A549 (cell line): ENCODE measurements around the gene SLC16A2. TPM values are rescaled to one million over a fixed set of nuclear protein-coding genes. Genes with fewer than 3 reads are reported as not detected.

Experiments
- ATAC-seq, 2 experiments: fragments of 200-7000 bp in 1 of 2; fragments of >200 bp in 1 of 2; cut with Nextera tagmentation in 1 of 2; cut with Tn5 transposase in 1 of 2; 3 replicates each; pipeline versions ENCODE4 v1.8.0 to v1.9.1; 2018 to 2020; ENCODE audit warnings: mild to moderate bottlenecking in 1 of 2, moderate library complexity in 1 of 2
- CTCF ChIA-PET: fragments of 300-600 bp; sonication (Branson Sonifier 250); formaldehyde crosslinking; extraction: SDS; loops from one replicate; lab custom pipeline; 2021; ENCODE audit warnings: antibody characterized with exemption, inconsistent platforms; lab: Yijun Ruan, JAX
- POLR2A ChIA-PET: fragments of 350-600 bp; formaldehyde crosslinking; extraction: SDS; loops from one replicate; lab custom pipeline; 2021; ENCODE audit warnings: antibody characterized with exemption, inconsistent platforms; lab: Yijun Ruan, JAX
- DNase-seq, 2 experiments: peaks; one replicate each; pipeline versions ENCODE4 v3.0.0 to v3.0.0-alpha.2; 2011 to 2016; ENCODE audit warnings: low read depth in 1 of 2, low spot score in 1 of 2
- FAIRE-seq: peaks from 2 replicates; lab custom pipeline; 2011; peaks lifted over from hg19 to GRCh38; lab: Jason Lieb, UNC
- H3K27ac ChIP-seq, 2 experiments: fragments of >200 bp; sonication (Bioruptor Twin); formaldehyde crosslinking; 3 replicates each; pipeline ENCODE4 v1.5.1; 2016 to 2017
- H3K4me1 ChIP-seq: fragments of >200 bp; sonication (Bioruptor Twin); formaldehyde crosslinking; 3 replicates; pipeline ENCODE4 v1.6.1; 2016
- H3K4me2 ChIP-seq: fragments of >200 bp; sonication (Bioruptor Twin); formaldehyde crosslinking; 3 replicates; pipeline ENCODE4 v1.6.1; 2016
- H3K4me3 ChIP-seq: fragments of >200 bp; sonication (Bioruptor Twin); formaldehyde crosslinking; 3 replicates; pipeline ENCODE4 v1.5.1; 2016
- H3K9me3 ChIP-seq: fragments of >200 bp; sonication (Bioruptor Twin); formaldehyde crosslinking; 3 replicates; pipeline ENCODE4 v1.6.1; 2016
- BHLHE40 ChIP-seq: IDR thresholded peaks from 2 replicates; pipeline ENCODE4 v1.6.1; 2012; ENCODE audit warnings: low read depth, low read length, inconsistent platforms
- CHD4 ChIP-seq: fragments of 200-600 bp; sonication (generic); IDR thresholded peaks from 2 replicates; pipeline ENCODE4 v1.6.1; 2016; ENCODE audit warnings: antibody characterized with exemption, mild to moderate bottlenecking, borderline replicate concordance
- ESRRA ChIP-seq: fragments of 150-350 bp; IDR thresholded peaks from 2 replicates; pipeline ENCODE4 v1.6.1; 2014; ENCODE audit warnings: mild to moderate bottlenecking, low read length, borderline replicate concordance
- GATA3 ChIP-seq: IDR thresholded peaks from 2 replicates; pipeline ENCODE4 v1.6.1; 2012; ENCODE audit warnings: borderline replicate concordance
- MAFK ChIP-seq: fragments of 450-650 bp; IDR thresholded peaks from 2 replicates; pipeline ENCODE4 v1.6.1; 2014; ENCODE audit not compliant: partially characterized antibody
- MAZ ChIP-seq: fragments of 150-350 bp; IDR thresholded peaks from 2 replicates; pipeline ENCODE4 v1.6.1; 2014; ENCODE audit warnings: antibody characterized with exemption, low read depth, low read length, borderline replicate concordance
- PHF8 ChIP-seq: fragments of 200-600 bp; sonication (generic); IDR thresholded peaks from 2 replicates; pipeline ENCODE4 v1.6.1; 2016; ENCODE audit warnings: low read depth, mild to moderate bottlenecking, antibody characterized with exemption, moderate library complexity, borderline replicate concordance
- POLR2A ChIP-seq: IDR thresholded peaks from 2 replicates; pipeline ENCODE4 v1.6.1; 2012; ENCODE audit warnings: mild to moderate bottlenecking, low read length
- POLR2AphosphoS2 ChIP-seq: conservative IDR thresholded peaks from 2 replicates; pipeline ENCODE4 v1.6.1; 2012; ENCODE audit warnings: low read length, improper control_type of control experiment, inconsistent platforms
- RARB ChIP-seq: fragments of 250-450 bp; sonication (Bioruptor Pico); IDR thresholded peaks from 2 replicates; pipeline ENCODE4 v1.8.0; 2021; ENCODE audit warnings: mild to moderate bottlenecking, moderate library complexity
- RCOR1 ChIP-seq: fragments of 150-350 bp; IDR thresholded peaks from 2 replicates; pipeline ENCODE4 v1.6.1; 2014; ENCODE audit warnings: antibody characterized with exemption, low read length, low read depth
- RNF2 ChIP-seq: fragments of 200-600 bp; sonication (generic); IDR thresholded peaks from 2 replicates; pipeline ENCODE4 v1.6.1; 2016; ENCODE audit warnings: low read depth, mild to moderate bottlenecking, antibody characterized with exemption, moderate library complexity, borderline replicate concordance
- SREBF2 ChIP-seq: fragments of 450-650 bp; IDR thresholded peaks from 2 replicates; pipeline ENCODE4 v1.6.1; 2014; ENCODE audit warnings: mild to moderate bottlenecking, moderate library complexity
- TP53 ChIP-seq: fragments of 250-450 bp; sonication (Bioruptor Pico); IDR thresholded peaks from 2 replicates; pipeline ENCODE4 v1.5.0; 2021; ENCODE audit warnings: mild to moderate bottlenecking, moderate library complexity
- ZSCAN20 ChIP-seq: fragments of 250-450 bp; sonication (Bioruptor Pico); IDR thresholded peaks from 2 replicates; pipeline ENCODE4 v1.8.0; 2022; ENCODE audit warnings: mild to moderate bottlenecking, moderate library complexity
- WGBS: methylation state at CpG from one replicate; pipeline ENCODE4 v1.1.6; 2017; ENCODE audit errors: missing lambda C conversion rate; 5-methylcytosine and 5-hydroxymethylcytosine counted together
- polyA plus RNA-seq, 4 experiments: library from polyadenylated mRNA; depleted of rRNA in 3 of 4; stranded (reverse); fragments of >200 nt; fragmentation: RNase III in 1 of 4; extraction: RNeasy Plus Mini Kit Qiagen cat#74134 plus additional on column Dnase treatment in 1 of 4; gene quantifications; 2 replicates in 3 of 4; 3 replicates in 1 of 4; pipeline ENCODE4 v1.2.3, GENCODE V29; 2011 to 2017
- TF ChIP-seq, protein P1 (sequence below): IDR thresholded peaks from 2 replicates; pipeline ENCODE4 v1.6.1; 2012
- TF ChIP-seq, protein P2 (sequence below): fragments of >200 bp; sonication (Bioruptor Twin); formaldehyde crosslinking; IDR thresholded peaks from 3 replicates; pipeline ENCODE4 v1.6.1; 2016
- TF ChIP-seq, protein P3 (sequence below): fragments of >200 bp; sonication (Bioruptor Twin); formaldehyde crosslinking; IDR thresholded peaks from 3 replicates; pipeline ENCODE4 v1.5.1; 2016
- TF ChIP-seq, protein P4 (sequence below): IDR thresholded peaks from 2 replicates; pipeline ENCODE4 v1.6.1; 2012; ENCODE audit warnings: low read depth, borderline replicate concordance
- TF ChIP-seq, protein P5 (sequence below): fragments of 200-600 bp; sonication (generic); IDR thresholded peaks from 2 replicates; pipeline ENCODE4 v1.6.1; 2016; ENCODE audit warnings: antibody characterized with exemption, mild to moderate bottlenecking, moderate library complexity

SLC16A2 gene
- polyA plus RNA-seq, 2 of the 4 experiments (the other 2 are of a cell fraction): 9.7 to 19.2 TPM

DNA sequence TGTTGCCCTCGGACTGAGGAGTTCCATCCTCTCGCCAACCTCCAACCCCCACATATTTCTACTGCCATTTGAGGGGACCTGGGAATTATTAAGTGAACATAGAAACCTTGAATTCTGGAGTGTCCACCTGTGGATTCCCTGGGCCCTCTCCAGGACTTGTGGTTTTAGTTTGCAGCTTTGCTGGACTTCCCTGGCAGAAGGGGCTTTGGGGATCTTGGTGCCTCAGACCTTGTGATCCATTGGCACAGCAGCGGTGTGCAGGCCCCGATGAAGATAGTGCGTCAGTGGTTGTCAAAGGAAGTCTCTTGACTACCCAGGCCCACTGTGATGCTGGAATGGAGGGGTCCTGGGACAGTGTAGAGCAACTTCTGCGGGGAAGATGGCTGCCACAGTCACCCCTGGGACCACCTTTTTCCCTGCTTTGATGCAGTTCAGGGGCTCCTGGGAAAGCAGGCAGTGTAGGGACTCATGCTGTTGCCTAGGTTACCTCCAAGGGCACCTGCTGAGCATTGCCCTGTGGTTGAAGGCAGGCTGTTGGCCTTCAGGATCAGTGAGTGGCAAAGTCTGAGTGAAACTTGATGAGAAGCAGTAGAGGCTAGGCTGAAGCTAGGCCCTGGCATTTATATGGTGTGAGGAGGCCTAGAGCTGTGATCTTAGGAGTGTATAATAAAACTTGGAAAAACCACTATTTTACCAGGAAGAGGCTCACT is 2.2 kb downstream of the SLC16A2 start (continued):
- TF ChIP-seq MAZ (no peak), RNF2 (no peak), MAFK (no peak), GATA3 (no peak), ESRRA (no peak)
- TF ChIP-seq, protein P1, sequence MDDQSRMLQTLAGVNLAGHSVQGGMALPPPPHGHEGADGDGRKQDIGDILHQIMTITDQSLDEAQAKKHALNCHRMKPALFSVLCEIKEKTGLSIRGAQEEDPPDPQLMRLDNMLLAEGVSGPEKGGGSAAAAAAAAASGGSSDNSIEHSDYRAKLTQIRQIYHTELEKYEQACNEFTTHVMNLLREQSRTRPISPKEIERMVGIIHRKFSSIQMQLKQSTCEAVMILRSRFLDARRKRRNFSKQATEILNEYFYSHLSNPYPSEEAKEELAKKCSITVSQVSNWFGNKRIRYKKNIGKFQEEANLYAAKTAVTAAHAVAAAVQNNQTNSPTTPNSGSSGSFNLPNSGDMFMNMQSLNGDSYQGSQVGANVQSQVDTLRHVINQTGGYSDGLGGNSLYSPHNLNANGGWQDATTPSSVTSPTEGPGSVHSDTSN: no peak
- TF ChIP-seq, protein P2, sequence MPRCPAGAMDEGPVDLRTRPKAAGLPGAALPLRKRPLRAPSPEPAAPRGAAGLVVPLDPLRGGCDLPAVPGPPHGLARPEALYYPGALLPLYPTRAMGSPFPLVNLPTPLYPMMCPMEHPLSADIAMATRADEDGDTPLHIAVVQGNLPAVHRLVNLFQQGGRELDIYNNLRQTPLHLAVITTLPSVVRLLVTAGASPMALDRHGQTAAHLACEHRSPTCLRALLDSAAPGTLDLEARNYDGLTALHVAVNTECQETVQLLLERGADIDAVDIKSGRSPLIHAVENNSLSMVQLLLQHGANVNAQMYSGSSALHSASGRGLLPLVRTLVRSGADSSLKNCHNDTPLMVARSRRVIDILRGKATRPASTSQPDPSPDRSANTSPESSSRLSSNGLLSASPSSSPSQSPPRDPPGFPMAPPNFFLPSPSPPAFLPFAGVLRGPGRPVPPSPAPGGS: no peak

DNA sequence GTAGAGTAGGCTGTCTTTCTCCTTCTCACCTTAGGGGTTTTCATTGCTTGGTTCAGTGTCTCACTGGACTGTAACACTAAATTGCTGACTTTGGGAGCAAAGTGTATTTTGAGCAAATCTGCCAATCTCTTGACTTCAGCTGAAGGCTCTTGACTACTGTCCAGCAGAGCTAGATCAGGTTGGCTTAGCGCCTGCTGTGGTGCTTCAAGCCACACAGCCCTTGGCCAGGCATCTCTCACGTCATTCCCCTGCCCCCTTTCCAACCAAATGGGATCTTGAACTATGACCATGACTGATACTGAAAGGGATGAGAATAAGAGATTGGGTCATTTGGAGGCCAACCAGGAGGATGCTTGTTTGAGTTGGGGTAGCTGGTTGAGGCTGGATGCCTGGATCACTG is 4.8 kb downstream of the SLC16A2 start:
- no peak for ATAC-seq
- WGBS: no CpG with 5 or more reads among the region's 2 CpGs
- Histone ChIP-seq H3K27ac (no peak overlapping the region), H3K4me3 (no peak overlapping the region), H3K4me1 (peaks cover 13% of the 10 kb centered on the region; the same call in 2 of the 3 replicates), H3K4me2 (no peak overlapping the region), H3K9me3 (no peaks in the 10 kb centered on the region)
- CTCF ChIA-PET: interaction anchor here (2.1 to 2.4 kb wide), 2 partner anchors 11 to 41 kb away, joined by 5 to 7 read pairs; no protein-coding TSS in a partner anchor
- POLR2A ChIA-PET: no interaction called here
- peak; percentile 7 for FAIRE-seq
- DNase-seq: no peak
- no peak for TF ChIP-seq POLR2AphosphoS2

DNA sequence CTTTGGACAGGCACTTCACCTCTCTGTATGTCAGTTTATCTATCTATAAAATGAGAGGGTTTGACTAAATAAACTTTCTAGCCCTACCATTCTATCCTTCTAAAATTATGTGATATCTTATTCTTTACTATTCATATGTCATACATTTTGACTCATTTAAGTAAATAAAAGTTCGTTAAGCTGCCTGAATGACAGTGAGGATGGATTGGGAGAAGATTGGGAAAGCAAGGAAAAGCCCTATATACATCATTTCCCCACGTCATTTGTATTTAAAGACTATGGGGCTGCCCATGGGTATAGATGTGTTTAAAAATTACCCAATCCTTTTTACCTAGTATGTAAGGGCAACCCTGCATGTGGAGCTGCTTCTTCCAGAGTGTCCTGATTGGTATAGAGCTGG is 5.3 kb downstream of the SLC16A2 start:
- FAIRE-seq: peak; percentile 98
- TF ChIP-seq, protein P3, sequence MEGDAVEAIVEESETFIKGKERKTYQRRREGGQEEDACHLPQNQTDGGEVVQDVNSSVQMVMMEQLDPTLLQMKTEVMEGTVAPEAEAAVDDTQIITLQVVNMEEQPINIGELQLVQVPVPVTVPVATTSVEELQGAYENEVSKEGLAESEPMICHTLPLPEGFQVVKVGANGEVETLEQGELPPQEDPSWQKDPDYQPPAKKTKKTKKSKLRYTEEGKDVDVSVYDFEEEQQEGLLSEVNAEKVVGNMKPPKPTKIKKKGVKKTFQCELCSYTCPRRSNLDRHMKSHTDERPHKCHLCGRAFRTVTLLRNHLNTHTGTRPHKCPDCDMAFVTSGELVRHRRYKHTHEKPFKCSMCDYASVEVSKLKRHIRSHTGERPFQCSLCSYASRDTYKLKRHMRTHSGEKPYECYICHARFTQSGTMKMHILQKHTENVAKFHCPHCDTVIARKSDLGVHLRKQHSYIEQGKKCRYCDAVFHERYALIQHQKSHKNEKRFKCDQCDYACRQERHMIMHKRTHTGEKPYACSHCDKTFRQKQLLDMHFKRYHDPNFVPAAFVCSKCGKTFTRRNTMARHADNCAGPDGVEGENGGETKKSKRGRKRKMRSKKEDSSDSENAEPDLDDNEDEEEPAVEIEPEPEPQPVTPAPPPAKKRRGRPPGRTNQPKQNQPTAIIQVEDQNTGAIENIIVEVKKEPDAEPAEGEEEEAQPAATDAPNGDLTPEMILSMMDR: no peak
- TF ChIP-seq SREBF2: no peak
- no peak for TF ChIP-seq GATA3
- no peak for TF ChIP-seq POLR2AphosphoS2
- no peak for TF ChIP-seq TP53 (CRISPR knock-in tag)
- TF ChIP-seq PHF8: no peak
- no peak for TF ChIP-seq RCOR1
- no peak for TF ChIP-seq BHLHE40
- no peak for TF ChIP-seq RARB (CRISPR knock-in tag)
- no peak for TF ChIP-seq ZSCAN20 (CRISPR knock-in tag)
- TF ChIP-seq, protein P4, sequence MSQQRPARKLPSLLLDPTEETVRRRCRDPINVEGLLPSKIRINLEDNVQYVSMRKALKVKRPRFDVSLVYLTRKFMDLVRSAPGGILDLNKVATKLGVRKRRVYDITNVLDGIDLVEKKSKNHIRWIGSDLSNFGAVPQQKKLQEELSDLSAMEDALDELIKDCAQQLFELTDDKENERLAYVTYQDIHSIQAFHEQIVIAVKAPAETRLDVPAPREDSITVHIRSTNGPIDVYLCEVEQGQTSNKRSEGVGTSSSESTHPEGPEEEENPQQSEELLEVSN: no peak
- TF ChIP-seq, protein P5, sequence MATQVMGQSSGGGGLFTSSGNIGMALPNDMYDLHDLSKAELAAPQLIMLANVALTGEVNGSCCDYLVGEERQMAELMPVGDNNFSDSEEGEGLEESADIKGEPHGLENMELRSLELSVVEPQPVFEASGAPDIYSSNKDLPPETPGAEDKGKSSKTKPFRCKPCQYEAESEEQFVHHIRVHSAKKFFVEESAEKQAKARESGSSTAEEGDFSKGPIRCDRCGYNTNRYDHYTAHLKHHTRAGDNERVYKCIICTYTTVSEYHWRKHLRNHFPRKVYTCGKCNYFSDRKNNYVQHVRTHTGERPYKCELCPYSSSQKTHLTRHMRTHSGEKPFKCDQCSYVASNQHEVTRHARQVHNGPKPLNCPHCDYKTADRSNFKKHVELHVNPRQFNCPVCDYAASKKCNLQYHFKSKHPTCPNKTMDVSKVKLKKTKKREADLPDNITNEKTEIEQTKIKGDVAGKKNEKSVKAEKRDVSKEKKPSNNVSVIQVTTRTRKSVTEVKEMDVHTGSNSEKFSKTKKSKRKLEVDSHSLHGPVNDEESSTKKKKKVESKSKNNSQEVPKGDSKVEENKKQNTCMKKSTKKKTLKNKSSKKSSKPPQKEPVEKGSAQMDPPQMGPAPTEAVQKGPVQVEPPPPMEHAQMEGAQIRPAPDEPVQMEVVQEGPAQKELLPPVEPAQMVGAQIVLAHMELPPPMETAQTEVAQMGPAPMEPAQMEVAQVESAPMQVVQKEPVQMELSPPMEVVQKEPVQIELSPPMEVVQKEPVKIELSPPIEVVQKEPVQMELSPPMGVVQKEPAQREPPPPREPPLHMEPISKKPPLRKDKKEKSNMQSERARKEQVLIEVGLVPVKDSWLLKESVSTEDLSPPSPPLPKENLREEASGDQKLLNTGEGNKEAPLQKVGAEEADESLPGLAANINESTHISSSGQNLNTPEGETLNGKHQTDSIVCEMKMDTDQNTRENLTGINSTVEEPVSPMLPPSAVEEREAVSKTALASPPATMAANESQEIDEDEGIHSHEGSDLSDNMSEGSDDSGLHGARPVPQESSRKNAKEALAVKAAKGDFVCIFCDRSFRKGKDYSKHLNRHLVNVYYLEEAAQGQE: no peak
- no peak for TF ChIP-seq CHD4
- no peak for TF ChIP-seq POLR2A
- TF ChIP-seq, all 56 proteins: peak for 0
- Histone ChIP-seq H3K4me3 (no peak overlapping the region), H3K4me1 (peaks cover 13% of the 10 kb centered on the region; the same call in 2 of the 3 replicates), H3K4me2 (0 out of 3 replicates have a peak overlapping the region, but pooled peaks have one; percentile 3), H3K9me3 (no peaks in the 10 kb centered on the region), H3K27ac (no peak overlapping the region)
- ATAC-seq: no peak
- CTCF ChIA-PET: interaction anchor here (2.1 to 2.4 kb wide), 2 partner anchors 10 to 42 kb away, joined by 5 to 7 read pairs; no protein-coding TSS in a partner anchor
- POLR2A ChIA-PET: no interaction called here
- no peak for DNase-seq
- 24% methylated on average over 2 of the region's 2 CpGs for WGBS
